Left ventricle myocardium superior (tissue), 1 donor: ENCODE measurements around the gene GNA12. TPM values are rescaled to one million over a fixed set of nuclear protein-coding genes. Genes with fewer than 3 reads are reported as not detected.
"Not testable (repeated sequence)": the region's sequence is repeated elsewhere in the genome, so short reads cannot be mapped to it uniquely, and the experiment has no call there.

Experiments
- ATAC-seq: fragments of 200-7000 bp; cut with Tn5 transposase; one replicate; pipeline ENCODE4 v1.9.1; 2020; ENCODE audit warnings: mild to moderate bottlenecking, moderate library complexity
- DNase-seq: peaks from one replicate; pipeline ENCODE4 v3.0.0-alpha.2; 2020
- intact Hi-C: fragments of 100-400 bp; cut with micrococcal nuclease; formaldehyde crosslinking; loops from one replicate; pipeline ENCODE4 v1.11.0; 2022
- total RNA-seq: library from RNA; stranded (reverse); fragmentation: NEBNext Ultra II Directional; extraction: Animal tissue kit (Norgen Biotek cat#: 25700); gene quantifications from one replicate; pipeline ENCODE4 v1.2.1, GENCODE V29; 2021
- donor health status: DM: no; HTN: yes; CAD: no; lungs with severe emphysema.

The GNA12 gene
- total RNA-seq, 1 donor from 2014 or later: 40.4 TPM

GRCh38 chr7:2692543-2692942 lies 151.6 kb downstream of the GNA12 start:
- ATAC-seq (no peak), DNase-seq (no peak)
- intact Hi-C loops: no loop called here

- intact Hi-C loops, ATAC-seq, DNase-seq: not testable (repeated sequence)
Observed at GRCh38 chr7:2691932-2692439, 152.1 kb downstream of the GNA12 start.

GRCh38 chr7:2691011-2691707 lies 152.9 kb downstream of the GNA12 start:
- ATAC-seq (no peak), DNase-seq (no peak)
- intact Hi-C loops: no loop called here

- intact Hi-C loops: loop anchor here (10.0 kb wide), 1 partner anchor 235 kb away; no protein-coding TSS in a partner anchor
- DNase-seq (no peak), ATAC-seq (no peak)
Observed at GRCh38 chr7:2689951-2690705, 154.0 kb downstream of the GNA12 start.

GRCh38 chr7:2689343-2689847 lies 154.7 kb downstream of the GNA12 start:
- DNase-seq: no peak

DNA sequence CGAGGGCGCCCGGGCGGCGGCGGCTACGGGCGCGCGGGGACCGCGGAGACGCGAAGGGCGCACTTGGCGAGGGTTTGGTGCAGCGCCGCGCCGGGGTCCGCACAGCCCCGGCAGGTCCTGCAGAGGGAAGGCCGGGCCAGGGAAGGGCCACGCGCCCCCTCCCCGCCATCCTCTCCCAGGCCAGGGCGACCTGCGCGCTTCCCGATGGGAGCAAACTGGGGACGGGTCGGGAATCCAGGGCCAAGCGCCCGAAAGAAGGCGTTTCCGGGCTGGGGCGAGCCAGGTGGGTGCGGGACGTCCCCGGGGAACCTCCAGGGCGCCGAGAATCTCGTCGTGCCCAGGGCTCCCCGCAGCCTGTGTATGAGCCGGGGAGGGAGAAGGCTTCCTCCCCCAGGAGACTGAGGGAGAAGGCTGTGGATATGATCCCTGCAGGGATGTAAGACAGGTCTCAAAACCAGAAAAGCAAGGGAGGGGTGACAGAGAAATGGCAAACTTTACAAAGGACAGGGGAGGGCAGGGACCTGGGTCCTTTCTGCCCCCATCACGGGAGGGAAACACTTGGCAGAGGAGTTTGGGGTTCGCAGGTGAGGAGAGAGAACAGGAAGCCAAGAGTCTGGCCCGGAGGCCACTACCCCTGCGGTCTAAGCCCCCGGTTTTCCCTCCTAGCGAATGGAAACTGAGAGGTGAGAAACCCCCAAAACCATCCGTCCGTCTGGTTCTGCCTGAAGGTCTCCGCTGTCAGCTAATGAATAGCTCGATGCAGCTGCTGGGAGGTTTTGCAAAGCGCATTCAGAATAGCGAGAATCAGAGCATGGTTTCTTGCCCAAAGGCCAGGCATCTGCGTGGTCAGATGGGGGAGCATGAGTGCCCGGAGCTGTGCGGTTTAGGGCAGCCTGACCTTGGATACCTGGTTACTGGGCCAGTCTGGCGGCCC lies 155.4 kb downstream of the GNA12 start:
- no peak for ATAC-seq
- DNase-seq: no peak
- intact Hi-C loops: loop anchor here (10.0 kb wide), 1 partner anchor 234 kb away; no protein-coding TSS in a partner anchor

More at GRCh38 chr7:2689343-2689847, 154.7 kb downstream of the GNA12 start:
- no peak for ATAC-seq
- intact Hi-C loops: loop anchor here (10.0 kb wide), 1 partner anchor 235 kb away; no protein-coding TSS in a partner anchor

- no peak for DNase-seq
- intact Hi-C loops: loop anchor here (10.0 kb wide), 1 partner anchor 233 kb away; no protein-coding TSS in a partner anchor
- peak; percentile 50 for ATAC-seq
Observed at GRCh38 chr7:2687881-2688318, 156.2 kb downstream of the GNA12 start, which contains the start of gene AMZ1. Gene AMZ1, plus strand, starts transcription at chr7:2688202. Its CDS starts 12,250 bp downstream, at chr7:2700452.

- no peak for DNase-seq
- peak; percentile 33 for ATAC-seq
- intact Hi-C loops: loop anchor here (10.0 kb wide), 1 partner anchor 233 kb away; no protein-coding TSS in a partner anchor
Observed at GRCh38 chr7:2687338-2687869, 156.7 kb downstream of the GNA12 start.

DNA sequence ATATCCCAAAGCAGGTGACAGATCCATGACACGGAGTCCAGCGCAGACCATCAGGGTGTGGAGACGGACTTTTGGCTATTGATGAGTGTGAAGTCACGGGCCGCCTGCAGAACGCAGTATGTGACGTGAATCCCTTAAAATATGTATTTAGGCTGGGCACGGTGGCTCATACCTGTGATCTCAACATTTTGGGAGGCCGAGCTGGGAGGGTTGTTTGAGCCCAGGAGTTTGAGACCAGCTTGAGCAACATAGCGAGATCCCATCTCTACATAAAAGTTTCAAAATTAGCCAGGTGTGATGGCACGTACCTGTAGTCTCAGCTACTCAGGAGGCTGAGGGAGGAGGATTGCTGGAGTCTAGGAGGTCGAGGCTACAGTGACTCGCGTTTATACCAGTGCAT lies 158.0 kb downstream of the GNA12 start:
- DNase-seq: no peak
- intact Hi-C loops: loop anchor here (10.0 kb wide), 1 partner anchor 231 kb away; no protein-coding TSS in a partner anchor
- ATAC-seq: no peak

DNA sequence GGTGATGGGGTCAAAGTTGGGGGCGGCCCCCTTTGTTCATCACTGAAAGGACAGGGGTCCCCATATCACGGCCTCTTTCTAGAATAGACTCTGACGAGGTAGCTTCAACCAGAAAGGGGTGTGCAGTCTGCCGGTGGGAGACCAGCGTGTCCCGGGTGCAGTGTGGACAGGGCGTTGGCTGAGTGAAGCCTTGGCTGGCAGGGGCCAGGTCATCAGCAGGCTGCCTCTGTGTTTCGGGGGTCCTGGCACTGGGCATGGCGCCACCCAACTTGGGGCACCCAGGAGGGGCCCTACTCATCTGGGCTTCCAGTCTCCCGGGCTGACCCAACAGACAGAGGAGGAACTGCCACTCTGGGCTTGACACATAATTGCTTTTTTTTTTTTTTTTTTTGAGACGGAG lies 159.6 kb downstream of the GNA12 start:
- ATAC-seq (no peak), DNase-seq (no peak)
- intact Hi-C loops: loop anchor here (10.0 kb wide), 1 partner anchor 230 kb away; no protein-coding TSS in a partner anchor

DNA sequence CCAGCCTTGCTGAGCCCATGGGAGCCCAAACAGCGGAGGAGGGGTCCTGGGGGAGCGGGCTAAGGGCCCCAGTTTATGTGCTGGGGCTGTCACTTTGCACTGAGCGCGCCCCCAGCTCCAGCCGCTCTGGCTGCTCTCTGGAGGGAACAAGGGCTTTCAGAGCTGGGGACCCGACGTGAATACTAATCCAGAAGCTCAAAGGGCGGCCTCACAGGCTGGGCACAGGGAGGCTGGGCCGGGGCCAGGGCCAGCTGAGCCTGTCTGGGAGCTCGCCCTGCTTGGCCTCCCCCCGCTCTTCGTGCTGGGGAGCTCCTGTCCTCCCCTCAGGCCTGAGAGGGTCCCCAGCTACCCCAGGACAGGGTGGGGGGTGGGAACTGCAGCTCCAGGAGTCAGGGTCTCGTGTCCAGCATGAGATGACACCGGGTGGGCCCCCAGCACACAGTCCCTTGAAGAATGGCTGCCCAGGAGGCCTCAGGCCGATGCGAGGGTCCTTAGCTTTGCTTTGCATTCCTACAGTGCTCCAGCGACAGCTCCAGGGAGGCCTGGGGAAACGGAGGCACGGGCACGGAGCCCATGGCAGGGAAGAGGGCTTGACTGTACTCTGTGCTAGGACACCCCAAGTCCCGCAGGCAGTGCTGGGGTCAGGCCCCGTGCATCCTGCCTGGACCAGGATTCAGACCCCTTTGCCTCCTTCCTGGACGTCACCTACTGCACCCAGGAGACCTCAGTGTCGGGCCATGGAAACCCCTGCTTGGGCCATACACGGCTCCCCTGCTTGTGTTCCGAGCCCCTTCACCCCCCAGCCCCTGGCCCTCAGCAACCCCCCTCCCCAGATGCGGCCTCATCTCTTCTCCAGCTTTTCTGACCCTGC lies 161.9 kb downstream of the GNA12 start:
- intact Hi-C loops: loop anchor here (10.0 kb wide), 1 partner anchor 227 kb away; no protein-coding TSS in a partner anchor
- DNase-seq (no peak), ATAC-seq (no peak)

DNA sequence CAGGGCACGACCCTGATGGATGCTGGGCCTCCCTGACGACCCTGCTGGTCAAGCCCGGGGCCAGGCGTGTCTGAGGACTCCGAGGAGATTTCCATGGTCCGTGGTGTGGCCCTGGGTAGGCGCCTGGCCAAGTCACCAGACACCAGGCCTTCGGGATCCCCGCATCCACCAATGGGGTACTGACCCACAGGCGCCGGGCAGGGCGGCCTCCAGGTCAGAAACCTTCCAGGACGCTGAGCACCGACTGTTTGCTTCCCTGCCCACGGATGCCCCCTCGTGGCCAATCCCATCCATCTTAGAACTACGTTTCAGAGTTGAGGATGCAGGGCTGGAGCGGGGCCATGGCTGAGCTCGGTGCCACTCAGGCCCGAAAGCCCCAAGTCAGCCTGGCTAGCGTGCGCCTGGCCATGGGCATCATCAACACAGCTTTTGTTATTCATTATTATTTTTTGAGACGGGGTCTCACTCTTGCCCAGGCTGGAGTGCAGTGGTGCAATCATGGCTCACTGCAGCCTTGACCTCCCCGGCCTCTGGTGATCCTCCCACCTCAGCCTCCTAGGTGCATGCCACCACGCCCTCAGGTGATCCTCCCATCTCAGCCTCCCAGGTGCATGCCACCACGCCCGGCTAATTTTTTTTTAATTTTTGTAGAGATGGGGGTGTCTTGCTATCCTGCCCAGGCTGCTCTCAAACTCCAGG lies 163.2 kb downstream of the GNA12 start:
- peak; percentile 90 for DNase-seq
- intact Hi-C loops: loop anchor here (10.0 kb wide), 1 partner anchor 226 kb away; no protein-coding TSS in a partner anchor
- ATAC-seq: peak; percentile 90

DNA sequence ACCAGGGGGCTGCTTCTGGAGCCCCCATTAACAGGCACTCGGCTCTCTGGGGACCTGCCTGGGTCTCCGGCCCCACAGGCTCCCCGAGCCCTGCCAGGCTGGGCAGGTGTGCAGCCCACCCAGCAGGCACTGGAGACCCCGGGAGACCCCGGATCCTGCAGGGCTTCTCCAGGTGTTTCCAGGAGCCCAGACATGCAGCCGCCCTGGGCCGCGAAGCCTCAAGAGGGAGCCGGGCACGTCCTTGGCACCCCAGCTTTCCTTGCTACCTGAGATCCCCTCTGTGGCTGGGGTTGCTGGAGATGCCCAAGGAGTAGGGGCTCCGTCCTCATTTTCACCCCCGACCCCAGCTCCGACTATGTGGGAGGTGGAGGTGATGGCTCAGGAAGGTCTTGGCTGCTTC lies 163.9 kb downstream of the GNA12 start:
- intact Hi-C loops: loop anchor here (10.0 kb wide), 1 partner anchor 225 kb away; no protein-coding TSS in a partner anchor
- no peak for DNase-seq
- no peak for ATAC-seq

DNA sequence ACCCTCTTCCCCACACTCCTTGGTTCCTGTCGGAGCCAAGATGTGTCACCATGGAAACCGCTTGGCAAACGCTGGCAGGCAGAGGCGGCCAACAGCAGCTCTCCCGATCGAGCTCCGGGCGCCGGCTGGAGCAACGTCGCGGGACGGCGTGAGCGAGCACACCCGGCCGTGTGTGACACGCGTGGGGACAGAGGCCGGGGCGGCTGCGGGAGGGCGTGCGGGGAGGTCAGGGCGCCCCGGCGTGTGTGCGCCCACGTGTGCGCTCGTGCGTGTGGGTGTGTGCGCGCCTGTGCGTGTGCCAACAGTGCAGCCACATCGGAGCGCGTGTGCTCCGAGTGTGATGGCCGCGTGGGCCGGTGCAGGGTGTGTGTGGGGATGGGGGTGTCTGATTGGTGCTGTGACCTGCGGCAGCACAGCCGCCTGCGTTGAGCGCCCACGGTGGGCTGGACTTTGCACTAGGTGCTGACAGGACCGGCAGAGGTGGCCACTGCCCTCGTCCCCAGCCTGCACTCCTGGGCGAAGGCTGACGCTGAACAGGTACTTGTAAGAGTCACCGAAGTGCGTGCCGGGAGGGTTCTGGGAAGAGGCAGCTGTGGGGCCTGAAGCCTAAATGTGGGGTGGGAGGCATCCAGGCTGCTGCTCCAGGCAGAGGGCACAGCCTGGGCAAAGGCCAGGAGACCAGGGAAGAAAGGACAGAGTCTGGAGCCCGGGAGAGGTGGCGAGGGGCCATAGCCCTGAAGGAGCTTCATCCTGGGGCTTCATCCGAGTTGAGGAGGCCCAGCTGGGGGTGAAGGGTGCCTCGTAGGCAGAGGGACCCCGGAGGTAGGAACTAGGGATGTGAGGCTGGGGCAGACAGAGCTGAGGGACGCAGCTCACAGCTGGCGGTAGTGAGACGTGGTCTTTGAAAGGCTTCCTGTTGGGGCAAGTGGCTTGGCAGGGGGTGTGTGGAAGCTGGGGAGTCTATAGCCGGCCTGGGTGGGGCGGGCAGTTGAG lies 164.7 kb downstream of the GNA12 start:
- ATAC-seq, DNase-seq: not testable (repeated sequence)
- intact Hi-C loops: loop anchor here (10.0 kb wide), 1 partner anchor 225 kb away; no protein-coding TSS in a partner anchor

DNA sequence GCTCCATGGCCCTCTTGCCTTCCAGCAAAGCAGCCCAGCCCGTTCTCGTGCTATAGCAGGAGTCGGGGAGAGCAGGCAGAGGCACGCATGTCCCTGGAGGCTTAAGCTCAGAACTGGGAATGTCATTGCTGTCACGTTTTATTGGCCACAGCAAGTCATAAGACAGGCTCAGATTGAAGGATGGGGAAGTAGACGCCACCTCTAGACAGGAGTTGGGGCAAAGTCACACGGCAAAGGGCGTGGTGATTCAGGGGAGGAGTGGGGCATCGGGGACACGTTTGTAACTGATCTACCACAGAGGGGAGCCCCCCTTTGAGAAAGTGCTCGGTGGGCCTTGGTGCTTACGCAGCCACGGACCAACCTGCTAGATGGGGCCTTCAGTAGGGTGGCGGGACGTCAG lies 165.7 kb downstream of the GNA12 start:
- DNase-seq, ATAC-seq, intact Hi-C loops: not testable (repeated sequence)
